H1 (cell line): ENCODE data around the gene HBS1L. TPM values are rescaled to one million over a fixed set of nuclear protein-coding genes. Genes with fewer than 3 reads are reported as not detected.

ENCODE experiments used
- CTCF ChIA-PET: fragments of 300-600 bp; sonication (Branson Sonifier 250); formaldehyde crosslinking; loops from one replicate; lab custom pipeline; 2021; ENCODE audit not compliant: partially characterized antibody; lab: Charles Lee
- POLR2A ChIA-PET: fragments of 300-600 bp; sonication (Branson Sonifier 250); formaldehyde crosslinking; loops from one replicate; lab custom pipeline; 2021; ENCODE audit warnings: inconsistent platforms; ENCODE audit not compliant: partially characterized antibody; lab: Charles Lee
- DNase-seq, 2 experiments: peaks; one replicate each; pipeline versions ENCODE4 v3.0.0 to v3.0.0-alpha.2; 2010 to 2022; ENCODE audit warnings: low spot score in 2 of 2, low read depth in 1 of 2, mixed read lengths in 1 of 2
- FAIRE-seq: peaks from 2 replicates; lab custom pipeline; 2011; peaks lifted over from hg19 to GRCh38; lab: Jason Lieb, UNC
- H2AFZ ChIP-seq: 2 replicates; pipeline ENCODE4 v1.8.1; 2012; ENCODE audit warnings: low read length, inconsistent platforms
- H2AK5ac ChIP-seq: 2 replicates; pipeline ENCODE4 v1.6.1; 2013; ENCODE audit warnings: low read depth, low read length
- H2BK120ac ChIP-seq: replicated peaks from 2 replicates; pipeline ENCODE3; 2013; ENCODE audit warnings: low read depth, low read length, inconsistent platforms
- H2BK12ac ChIP-seq: 2 replicates; pipeline ENCODE4 v1.6.1; 2013; ENCODE audit warnings: low read depth, low read length
- H2BK15ac ChIP-seq: 2 replicates; pipeline ENCODE4 v1.6.1; 2013; ENCODE audit warnings: low read length
- H2BK20ac ChIP-seq: 2 replicates; pipeline ENCODE4 v1.6.1; 2013; ENCODE audit warnings: low read length
- H2BK5ac ChIP-seq: 2 replicates; pipeline ENCODE4 v1.6.1; 2013; ENCODE audit warnings: low read depth, low read length
- H3K14ac ChIP-seq: 2 replicates; pipeline ENCODE4 v1.6.1; 2013; ENCODE audit warnings: inconsistent platforms; ENCODE audit not compliant: insufficient read length
- H3K18ac ChIP-seq: 2 replicates; pipeline ENCODE4 v1.6.1; 2013; ENCODE audit warnings: low read length; ENCODE audit errors: extremely low read depth
- H3K23ac ChIP-seq: 2 replicates; pipeline ENCODE4 v1.6.1; 2013; ENCODE audit warnings: inconsistent platforms; ENCODE audit not compliant: insufficient read length
- H3K23me2 ChIP-seq: 2 replicates; pipeline ENCODE4 v1.6.1; 2013; ENCODE audit warnings: low read depth, low read length
- H3K27ac ChIP-seq: 2 replicates; pipeline ENCODE4 v1.6.1; 2011; ENCODE audit warnings: low read depth, low read length, inconsistent platforms
- H3K27me3 ChIP-seq, 4 experiments: replicated peaks in 1 of 4; 1 replicate in 1 of 4; 2 replicates in 3 of 4; pipeline versions ENCODE4 v1.6.1 to v1.8.1; 2011 to 2013; ENCODE audit warnings: low read length in 3 of 4, mild to moderate bottlenecking in 3 of 4, inconsistent platforms in 2 of 4, mixed read lengths in 2 of 4, moderate library complexity in 1 of 4; ENCODE audit not compliant: control insufficient read depth in 3 of 4, insufficient read depth in 3 of 4; ENCODE audit errors: extremely low read depth in 1 of 4
- H3K36me3 ChIP-seq, 4 experiments: 2 replicates each; pipeline versions ENCODE4 v1.6.1 to v1.8.1; 2011 to 2013; ENCODE audit warnings: mild to moderate bottlenecking in 4 of 4, low read length in 3 of 4, moderate library complexity in 2 of 4, control low read depth in 1 of 4, inconsistent platforms in 1 of 4; ENCODE audit not compliant: insufficient read depth in 4 of 4, control insufficient read depth in 2 of 4
- H3K4ac ChIP-seq: replicated peaks from 2 replicates; pipeline ENCODE3; 2013; ENCODE audit warnings: low read length, low read depth, mixed read lengths, inconsistent platforms; ENCODE audit not compliant: insufficient read length
- H3K4me1 ChIP-seq, 4 experiments: replicated peaks in 1 of 4; 1 replicate in 1 of 4; 2 replicates in 3 of 4; pipeline versions ENCODE4 v1.6.1 to v1.8.1; 2011 to 2013; ENCODE audit warnings: low read length in 3 of 4, inconsistent platforms in 2 of 4, mixed read lengths in 1 of 4; ENCODE audit not compliant: insufficient read depth in 4 of 4, control insufficient read depth in 3 of 4
- H3K4me2 ChIP-seq, 2 experiments: 2 replicates each; pipeline versions ENCODE4 v1.6.1 to v1.8.1; 2011 to 2013; ENCODE audit warnings: low read depth in 2 of 2, low read length in 2 of 2, control low read depth in 1 of 2, inconsistent platforms in 1 of 2, mild to moderate bottlenecking in 1 of 2; ENCODE audit not compliant: insufficient read depth in 1 of 2
- H3K4me3 ChIP-seq, 4 experiments: fragments of 200-600, 300-600 bp in 1 of 4; sonication (generic), shearing (Covaris generic), sonication (Bioruptor Twin) in 1 of 4; 2 replicates each; pipeline versions ENCODE4 v1.5.1 to v1.8.1; 2011 to 2016; ENCODE audit warnings: low read length in 4 of 4, low read depth in 3 of 4, control low read depth in 2 of 4, inconsistent platforms in 2 of 4, mild to moderate bottlenecking in 2 of 4, mixed read lengths in 1 of 4, moderate library complexity in 1 of 4; ENCODE audit not compliant: insufficient read depth in 2 of 4; ENCODE audit errors: extremely low read depth in 1 of 4
- H3K56ac ChIP-seq: replicated peaks from 2 replicates; pipeline ENCODE3; 2013; ENCODE audit warnings: low read depth, mild to moderate bottlenecking, mixed read lengths, low read length, inconsistent platforms; ENCODE audit not compliant: insufficient read length
- H3K79me1 ChIP-seq: 2 replicates; pipeline ENCODE4 v1.6.1; 2013; ENCODE audit warnings: low read depth, low read length, control low read depth
- H3K79me2 ChIP-seq, 2 experiments: 2 replicates each; pipeline versions ENCODE4 v1.6.1 to v1.8.1; 2012 to 2013; ENCODE audit warnings: low read length in 2 of 2, mild to moderate bottlenecking in 2 of 2, inconsistent platforms in 1 of 2; ENCODE audit not compliant: insufficient read depth in 2 of 2, control insufficient read depth in 1 of 2
- H3K9ac ChIP-seq, 4 experiments: replicated peaks in 1 of 4; 1 replicate in 1 of 4; 2 replicates in 3 of 4; pipeline versions ENCODE4 v1.6.1 to v1.8.1; 2011 to 2013; ENCODE audit warnings: low read depth in 3 of 4, low read length in 3 of 4, control low read depth in 2 of 4, mild to moderate bottlenecking in 2 of 4, moderate library complexity in 2 of 4, inconsistent platforms in 1 of 4; ENCODE audit errors: extremely low read depth in 1 of 4
- H3K9me3 ChIP-seq, 2 experiments: 2 replicates each; pipeline versions ENCODE4 v1.6.1 to v1.8.1; 2012 to 2013; ENCODE audit warnings: mild to moderate bottlenecking in 2 of 2, moderate library complexity in 2 of 2, control low read depth in 1 of 2, inconsistent platforms in 1 of 2, low read depth in 1 of 2, low read length in 1 of 2, mixed read lengths in 1 of 2; ENCODE audit not compliant: insufficient read depth in 2 of 2
- H4K20me1 ChIP-seq, 2 experiments: replicated peaks in 1 of 2; 2 replicates each; pipeline versions ENCODE3 to v1.8.1; 2011 to 2013; ENCODE audit warnings: inconsistent platforms in 2 of 2, low read length in 2 of 2, mild to moderate bottlenecking in 1 of 2; ENCODE audit not compliant: insufficient read depth in 2 of 2, control insufficient read depth in 1 of 2
- H4K5ac ChIP-seq: 2 replicates; pipeline ENCODE4 v1.6.1; 2013; ENCODE audit warnings: low read length, low read depth, mixed read lengths, inconsistent platforms; ENCODE audit not compliant: insufficient read length
- H4K8ac ChIP-seq: 2 replicates; pipeline ENCODE4 v1.8.0; 2013; ENCODE audit warnings: mild to moderate bottlenecking, moderate library complexity, low read length, inconsistent platforms; ENCODE audit not compliant: insufficient read depth; ENCODE audit errors: extremely low read depth
- H4K91ac ChIP-seq: replicated peaks from 2 replicates; pipeline ENCODE3; 2013; ENCODE audit warnings: low read length, mixed read lengths, inconsistent platforms; ENCODE audit not compliant: insufficient read length
- ATF3 ChIP-seq: IDR thresholded peaks from 2 replicates; pipeline ENCODE4 v1.6.1; 2011; ENCODE audit warnings: low read depth, mild to moderate bottlenecking, low read length; ENCODE audit not compliant: insufficient read depth
- BRCA1 ChIP-seq: IDR thresholded peaks from 2 replicates; pipeline ENCODE4 v1.6.1; 2012; ENCODE audit warnings: low read depth, low read length, improper control_type of control experiment
- CBX8 ChIP-seq: fragments of 300-800, 300-1000 bp; sonication (generic); IDR thresholded peaks from 2 replicates; pipeline ENCODE4 v1.7.1; 2016; ENCODE audit warnings: low read depth, low read length, borderline replicate concordance
- CHD1 ChIP-seq: IDR thresholded peaks from 2 replicates; pipeline ENCODE4 v1.6.1; 2012; ENCODE audit warnings: low read depth, low read length, improper control_type of control experiment
- EP300 ChIP-seq, 2 experiments: IDR thresholded peaks; 1 replicate in 1 of 2; 2 replicates in 1 of 2; pipeline ENCODE4 v1.6.1; 2011 to 2012; ENCODE audit warnings: low read depth in 2 of 2, low read length in 2 of 2, mild to moderate bottlenecking in 2 of 2, borderline replicate concordance in 1 of 2, inconsistent platforms in 1 of 2, moderate library complexity in 1 of 2
- GABPA ChIP-seq: IDR thresholded peaks from 2 replicates; pipeline ENCODE4 v1.6.1; 2011; ENCODE audit warnings: mild to moderate bottlenecking, low read length, moderate library complexity, borderline replicate concordance; ENCODE audit not compliant: insufficient read depth
- HDAC6 ChIP-seq: IDR thresholded peaks from one replicate; pipeline ENCODE4 v1.7.1; 2012; ENCODE audit warnings: low read depth, mild to moderate bottlenecking, inconsistent platforms, low read length, moderate library complexity
- KDM4A ChIP-seq: IDR thresholded peaks from one replicate; pipeline ENCODE4 v1.7.1; 2012; ENCODE audit warnings: low read depth, mild to moderate bottlenecking, moderate library complexity, low read length, inconsistent platforms; ENCODE audit not compliant: severe bottlenecking
- SIN3A ChIP-seq, 2 experiments: IDR thresholded peaks in 1 of 2; conservative IDR thresholded peaks in 1 of 2; 2 replicates each; pipeline ENCODE4 v1.6.1; 2011 to 2012; ENCODE audit warnings: low read length in 2 of 2, improper control_type of control experiment in 1 of 2, low read depth in 1 of 2, mild to moderate bottlenecking in 1 of 2
- SRF ChIP-seq: IDR thresholded peaks from 2 replicates; pipeline ENCODE4 v1.6.1; 2011; ENCODE audit warnings: mild to moderate bottlenecking, low read depth, low read length, moderate library complexity
- ZNF274 ChIP-seq: IDR thresholded peaks from 2 replicates; pipeline ENCODE4 v1.7.0; 2012; ENCODE audit warnings: low read length, borderline replicate concordance; ENCODE audit errors: extremely low read depth
- WGBS, 2 experiments: shearing (Covaris generic) in 1 of 2; methylation state at CpG; one replicate each; pipeline versions ENCODE4 v1.1.6 to v1.1.7; 2013 to 2015; ENCODE audit warnings: low lambda C conversion rate in 2 of 2, mixed read lengths in 2 of 2, inconsistent platforms in 1 of 2, low coverage in 1 of 2, missing lambda C conversion rate in 1 of 2; ENCODE audit not compliant: insufficient replicate concordance in 2 of 2, insufficient coverage in 1 of 2, insufficient read length in 1 of 2; ENCODE audit errors: extremely low coverage in 1 of 2, missing lambda C conversion rate in 1 of 2; 5-methylcytosine and 5-hydroxymethylcytosine counted together
- polyA plus RNA-seq, 7 experiments: library from polyadenylated mRNA; depleted of rRNA in 3 of 7; stranded (reverse) in 5 of 7; unstranded in 2 of 7; fragments of >200 nt in 5 of 7; fragments of 200-250 nt in 2 of 7; gene quantifications; 1 replicate in 5 of 7; 2 replicates in 1 of 7; 4 replicates in 1 of 7; pipeline versions ENCODE4 v1.2.1 to v1.2.3, GENCODE V29; 2011 to 2013; ENCODE audit warnings: missing spikeins in 2 of 7, mixed read lengths in 2 of 7
- total RNA-seq: library from RNA; stranded (reverse); fragmentation: NEBNext Ultra II Directional; extraction: Animal tissue kit (Norgen Biotek cat#: 25700); gene quantifications from 2 replicates; pipeline ENCODE4 v1.2.1, GENCODE V29; 2021

Gene HBS1L
- total and polyA plus RNA-seq, 2 of the 8 experiments (the other 6 are each of a cell fraction or from before 2014, with no cell fraction given), result 28.1 to 97.1 TPM

GRCh38 chr6:135002974-135003703, 51.5 kb downstream of the HBS1L start:
- no peak for FAIRE-seq
- no peak for DNase-seq
- no peaks in the 10 kb centered on the region for H3K4me1 ChIP-seq
- H3K18ac ChIP-seq, result no peak overlapping the region
- no peak overlapping the region for H4K91ac ChIP-seq
- no peak overlapping the region for H3K27ac ChIP-seq
- no peak overlapping the region for H2BK5ac ChIP-seq
- H3K9ac ChIP-seq, result no peak overlapping the region
- no peak overlapping the region for H2BK120ac ChIP-seq
- no peak overlapping the region for H3K4ac ChIP-seq
- no peaks in the 10 kb centered on the region for H3K27me3 ChIP-seq
- no peak overlapping the region for H3K4me3 ChIP-seq
- H2BK12ac ChIP-seq, result no peak overlapping the region
- no peak overlapping the region for H2BK15ac ChIP-seq
- no peak overlapping the region for H2AK5ac ChIP-seq
- H3K23ac ChIP-seq, result no peak overlapping the region
- ChIA-PET POLR2A (interaction anchor here (0.6 kb wide), 1 partner anchor 82 kb away, joined by 3 read pairs; no protein-coding TSS in a partner anchor), CTCF (interaction anchor here (0.6 to 1.3 kb wide), 15 partner anchors 11 to 892 kb away, joined by 3 to 5 read pairs (median 3); no protein-coding TSS in a partner anchor)
- H3K79me1 ChIP-seq, result no peaks in the 10 kb centered on the region; the same call in 1 of the 2 replicates
- H3K36me3 ChIP-seq, result peaks cover 0 to 4% (median 0%) of the 10 kb centered on the region in 4 experiments; a peak in 1 of 8 replicates
- H2BK20ac ChIP-seq, result no peak overlapping the region
- no peak overlapping the region for H4K8ac ChIP-seq
- peaks cover 0 to 2% of the 10 kb centered on the region in 2 experiments for H4K20me1 ChIP-seq
- no peak overlapping the region for H3K4me2 ChIP-seq
- no peak overlapping the region for H3K14ac ChIP-seq
- no peaks in the 10 kb centered on the region for H3K9me3 ChIP-seq
- H3K79me2 ChIP-seq, result no peaks in the 10 kb centered on the region
- no peak overlapping the region for H2AFZ ChIP-seq
- H3K56ac ChIP-seq, result no peak overlapping the region
- no peak overlapping the region for H4K5ac ChIP-seq
- 92% methylated on average over 4 of the region's 6 CpGs; no CpG with 5 or more reads in 1 of the 2 experiments for WGBS, 2 experiments
- H3K23me2 ChIP-seq, result no peaks in the 10 kb centered on the region
- TF ChIP-seq GABPA (no peak), HDAC6 (no peak), CBX8 (no peak), ATF3 (no peak), SIN3A (conservative IDR thresholded peaks at IDR 0.05 in 1 of 2, IDR thresholded peaks at IDR 0.05 in 1 of 2; ENCODE audit: low read depth in 1 of 2, low read length in 2 of 2) (no peak), SRF (no peak), CHD1 (no peak), ZNF274 (no peak), KDM4A (no peak), BRCA1 (no peak), EP300 (IDR thresholded peaks at IDR 0.05; ENCODE audit: borderline replicate concordance in 1 of 2, low read depth in 2 of 2, low read length in 2 of 2) (no peak)
